Measurements from ENCODE around the gene CDH16.

CDH16 gene

GRCh38 chr16:66862023-66862520 lies 56.6 kb downstream of the CDH16 start:
- no peak overlapping the region for H3K4me3 ChIP-seq (ENCODE audit: low read depth, low read length)
- DNase-seq (ENCODE audit: low read depth, low spot score): no peak
- in situ Hi-C loops (cut with HindIII; ENCODE audit: low sequenced_read_pairs): no loop called here
- TF ChIP-seq CTCF (IDR thresholded peaks at IDR 0.05; ENCODE audit: low read depth, low read length): no peak

- TF ChIP-seq CTCF (IDR thresholded peaks at IDR 0.05; ENCODE audit: low read depth, low read length): no peak
- in situ Hi-C loops (cut with HindIII; ENCODE audit: low sequenced_read_pairs): no loop called here
- no peak for DNase-seq (ENCODE audit: low read depth, low spot score)
- no peak overlapping the region for H3K4me3 ChIP-seq (ENCODE audit: low read depth, low read length)
Observed at GRCh38 chr16:66859397-66860068, 59.2 kb downstream of the CDH16 start.

GRCh38 chr16:66858740-66859396 lies 59.8 kb downstream of the CDH16 start:
- in situ Hi-C loops (cut with HindIII; ENCODE audit: low sequenced_read_pairs): no loop called here
- H3K4me3 ChIP-seq (ENCODE audit: low read depth, low read length): no peak overlapping the region
- TF ChIP-seq CTCF (IDR thresholded peaks at IDR 0.05; ENCODE audit: low read depth, low read length): no peak
- peak; percentile 47 for DNase-seq (ENCODE audit: low read depth, low spot score)
